Ishikawa (cell line): Measurements from ENCODE around the gene ABCC6.

ENCODE experiments used
- CEBPB ChIP-seq: IDR thresholded peaks from 2 replicates; pipeline ENCODE4 v1.6.1; 2012
- CREB1 ChIP-seq: IDR thresholded peaks from 2 replicates; pipeline ENCODE4 v1.6.1; 2012; ENCODE audit warnings: low read depth
- TAF1 ChIP-seq: IDR thresholded peaks from 2 replicates; pipeline ENCODE4 v1.6.1; 2012; ENCODE audit warnings: low read depth, mild to moderate bottlenecking
- TCF12 ChIP-seq: IDR thresholded peaks from 2 replicates; pipeline ENCODE4 v1.6.1; 2012; ENCODE audit warnings: low read depth
- TEAD4 ChIP-seq: IDR thresholded peaks from 2 replicates; pipeline ENCODE4 v1.6.1; 2012
- YY1 ChIP-seq: IDR thresholded peaks from 2 replicates; pipeline ENCODE4 v1.6.1; 2012; ENCODE audit warnings: low read depth
- ZBTB7A ChIP-seq: IDR thresholded peaks from 2 replicates; pipeline ENCODE4 v1.6.1; 2012; ENCODE audit warnings: low read depth
- TF ChIP-seq, protein P1 (sequence below): IDR thresholded peaks from 2 replicates; pipeline ENCODE4 v1.6.1; 2012; ENCODE audit warnings: low read depth, mild to moderate bottlenecking
- TF ChIP-seq, protein P2 (sequence below): IDR thresholded peaks from 2 replicates; pipeline ENCODE4 v1.6.1; 2012

DNA sequence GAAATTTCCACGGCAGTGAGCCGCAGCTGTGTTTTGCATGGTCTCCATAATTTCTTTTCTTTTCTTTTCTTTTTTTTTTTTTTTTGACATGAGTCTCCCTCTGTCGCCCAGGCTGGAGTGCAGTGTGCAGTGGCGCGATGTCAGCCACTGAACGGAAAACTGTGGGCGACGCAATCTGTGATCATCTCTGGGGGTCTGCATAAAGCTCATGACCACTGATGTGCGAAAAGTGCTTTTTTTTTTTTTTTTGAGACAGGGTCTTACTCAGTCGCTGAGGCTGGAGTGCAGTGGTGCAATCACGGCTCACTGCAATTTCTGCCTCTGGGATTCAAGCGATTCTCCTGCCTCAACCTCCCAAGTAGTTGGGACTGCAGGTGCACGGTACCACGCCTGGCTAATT lies 117.6 kb downstream of the ABCC6 start:
- TF ChIP-seq TEAD4 (no peak), TAF1 (no peak), TCF12 (no peak), CEBPB (no peak), ZBTB7A (no peak), YY1 (no peak), CREB1 (no peak)
- TF ChIP-seq, protein P1, sequence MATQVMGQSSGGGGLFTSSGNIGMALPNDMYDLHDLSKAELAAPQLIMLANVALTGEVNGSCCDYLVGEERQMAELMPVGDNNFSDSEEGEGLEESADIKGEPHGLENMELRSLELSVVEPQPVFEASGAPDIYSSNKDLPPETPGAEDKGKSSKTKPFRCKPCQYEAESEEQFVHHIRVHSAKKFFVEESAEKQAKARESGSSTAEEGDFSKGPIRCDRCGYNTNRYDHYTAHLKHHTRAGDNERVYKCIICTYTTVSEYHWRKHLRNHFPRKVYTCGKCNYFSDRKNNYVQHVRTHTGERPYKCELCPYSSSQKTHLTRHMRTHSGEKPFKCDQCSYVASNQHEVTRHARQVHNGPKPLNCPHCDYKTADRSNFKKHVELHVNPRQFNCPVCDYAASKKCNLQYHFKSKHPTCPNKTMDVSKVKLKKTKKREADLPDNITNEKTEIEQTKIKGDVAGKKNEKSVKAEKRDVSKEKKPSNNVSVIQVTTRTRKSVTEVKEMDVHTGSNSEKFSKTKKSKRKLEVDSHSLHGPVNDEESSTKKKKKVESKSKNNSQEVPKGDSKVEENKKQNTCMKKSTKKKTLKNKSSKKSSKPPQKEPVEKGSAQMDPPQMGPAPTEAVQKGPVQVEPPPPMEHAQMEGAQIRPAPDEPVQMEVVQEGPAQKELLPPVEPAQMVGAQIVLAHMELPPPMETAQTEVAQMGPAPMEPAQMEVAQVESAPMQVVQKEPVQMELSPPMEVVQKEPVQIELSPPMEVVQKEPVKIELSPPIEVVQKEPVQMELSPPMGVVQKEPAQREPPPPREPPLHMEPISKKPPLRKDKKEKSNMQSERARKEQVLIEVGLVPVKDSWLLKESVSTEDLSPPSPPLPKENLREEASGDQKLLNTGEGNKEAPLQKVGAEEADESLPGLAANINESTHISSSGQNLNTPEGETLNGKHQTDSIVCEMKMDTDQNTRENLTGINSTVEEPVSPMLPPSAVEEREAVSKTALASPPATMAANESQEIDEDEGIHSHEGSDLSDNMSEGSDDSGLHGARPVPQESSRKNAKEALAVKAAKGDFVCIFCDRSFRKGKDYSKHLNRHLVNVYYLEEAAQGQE = no peak
- TF ChIP-seq, protein P2, sequence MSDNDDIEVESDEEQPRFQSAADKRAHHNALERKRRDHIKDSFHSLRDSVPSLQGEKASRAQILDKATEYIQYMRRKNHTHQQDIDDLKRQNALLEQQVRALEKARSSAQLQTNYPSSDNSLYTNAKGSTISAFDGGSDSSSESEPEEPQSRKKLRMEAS = no peak
